Endothelial cell (in vitro differentiated cells): ENCODE results near the gene SLC39A3. TPM values are rescaled to one million over a fixed set of nuclear protein-coding genes. Genes with fewer than 3 reads are reported as not detected.

Source experiments
- DNase-seq: peaks from one replicate; pipeline ENCODE4 v3.0.0; 2021; ENCODE audit warnings: low spot score
- H3K27ac Mint-ChIP-seq: one replicate; pipeline ENCODE4 v1.8.0; 2021; ENCODE audit warnings: mixed read lengths, inconsistent platforms; ENCODE audit not compliant: unreplicated experiment
- H3K27me3 Mint-ChIP-seq: one replicate; pipeline ENCODE4 v1.8.0; 2021; ENCODE audit warnings: mild to moderate bottlenecking, moderate library complexity, mixed read lengths, inconsistent platforms; ENCODE audit not compliant: unreplicated experiment
- H3K36me3 Mint-ChIP-seq: one replicate; pipeline ENCODE4 v1.8.0; 2021; ENCODE audit warnings: mild to moderate bottlenecking, low read depth, mixed read lengths, inconsistent platforms; ENCODE audit not compliant: unreplicated experiment
- H3K4me1 Mint-ChIP-seq: one replicate; pipeline ENCODE4 v1.8.0; 2021; ENCODE audit warnings: mild to moderate bottlenecking, mixed read lengths, inconsistent platforms; ENCODE audit not compliant: unreplicated experiment
- H3K4me3 Mint-ChIP-seq: one replicate; pipeline ENCODE4 v1.8.0; 2021; ENCODE audit warnings: mild to moderate bottlenecking, mixed read lengths, inconsistent platforms; ENCODE audit not compliant: unreplicated experiment
- H3K9me3 Mint-ChIP-seq: one replicate; pipeline ENCODE4 v1.8.0; 2021; ENCODE audit warnings: mixed read lengths, inconsistent platforms; ENCODE audit not compliant: unreplicated experiment
- total RNA-seq: library from RNA; stranded (reverse); fragmentation: NEBNext Ultra II Directional; extraction: Animal tissue kit (Norgen Biotek cat#: 25700); gene quantifications from one replicate; pipeline ENCODE4 v1.2.1, GENCODE V29; 2021; ENCODE audit not compliant: unreplicated experiment
- TF ChIP-seq, protein P1 (sequence below): fragments of 200-600 bp; sonication (generic); IDR thresholded peaks from one replicate; pipeline ENCODE4 v1.5.0; 2021; ENCODE audit warnings: antibody characterized with exemption; ENCODE audit not compliant: unreplicated experiment

The SLC39A3 gene
- total RNA-seq, 1 donor from 2014 or later = 28.7 TPM

DNA sequence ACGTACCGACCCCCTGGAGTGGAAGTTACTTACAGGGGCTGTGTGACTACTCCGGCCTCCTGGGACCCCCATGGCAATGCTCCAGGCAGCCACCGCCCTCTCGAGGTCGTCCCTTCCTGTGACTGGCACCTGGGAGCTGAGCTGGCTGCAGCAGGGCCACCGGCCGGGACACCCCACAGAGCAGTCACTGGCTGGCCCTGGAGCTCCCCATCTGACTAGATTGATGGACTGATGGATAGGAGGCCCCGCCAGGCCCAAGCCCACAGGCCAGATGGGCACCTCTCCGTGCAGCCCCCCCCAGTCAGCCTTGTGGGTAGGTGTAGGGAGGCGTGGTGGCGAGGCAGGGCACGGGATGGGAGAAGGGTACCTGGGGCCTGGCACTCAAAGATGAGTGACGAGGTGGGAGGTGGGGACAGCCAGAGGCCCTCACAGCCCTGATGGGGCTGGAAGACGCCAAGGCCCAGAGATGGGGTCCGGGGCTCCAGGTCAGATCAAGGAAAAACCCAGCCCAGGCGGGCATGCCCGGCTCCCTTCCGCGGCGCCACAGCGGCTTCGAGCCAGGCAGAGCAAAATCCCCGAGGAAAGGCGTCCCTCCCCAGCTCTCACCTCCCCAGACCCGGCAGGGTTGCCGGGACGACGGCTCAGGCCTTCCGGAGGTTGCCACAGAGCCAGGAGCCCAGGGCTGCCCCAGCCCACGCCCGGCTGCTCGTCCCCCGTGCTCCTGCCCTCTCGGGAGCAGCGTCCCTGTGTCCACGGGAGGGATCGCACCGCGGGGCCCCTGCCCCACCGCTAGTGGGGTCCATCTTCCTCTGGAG is 8.4 kb downstream of the SLC39A3 start:
- DNase-seq = no peak
- no peak overlapping the region for H3K27ac Mint-ChIP-seq
- no peak overlapping the region for H3K4me3 Mint-ChIP-seq
- H3K4me1 Mint-ChIP-seq = no peaks in the 10 kb centered on the region
- no peaks in the 10 kb centered on the region for H3K9me3 Mint-ChIP-seq
- H3K27me3 Mint-ChIP-seq = peaks cover 2% of the 10 kb centered on the region
- TF ChIP-seq, protein P1, sequence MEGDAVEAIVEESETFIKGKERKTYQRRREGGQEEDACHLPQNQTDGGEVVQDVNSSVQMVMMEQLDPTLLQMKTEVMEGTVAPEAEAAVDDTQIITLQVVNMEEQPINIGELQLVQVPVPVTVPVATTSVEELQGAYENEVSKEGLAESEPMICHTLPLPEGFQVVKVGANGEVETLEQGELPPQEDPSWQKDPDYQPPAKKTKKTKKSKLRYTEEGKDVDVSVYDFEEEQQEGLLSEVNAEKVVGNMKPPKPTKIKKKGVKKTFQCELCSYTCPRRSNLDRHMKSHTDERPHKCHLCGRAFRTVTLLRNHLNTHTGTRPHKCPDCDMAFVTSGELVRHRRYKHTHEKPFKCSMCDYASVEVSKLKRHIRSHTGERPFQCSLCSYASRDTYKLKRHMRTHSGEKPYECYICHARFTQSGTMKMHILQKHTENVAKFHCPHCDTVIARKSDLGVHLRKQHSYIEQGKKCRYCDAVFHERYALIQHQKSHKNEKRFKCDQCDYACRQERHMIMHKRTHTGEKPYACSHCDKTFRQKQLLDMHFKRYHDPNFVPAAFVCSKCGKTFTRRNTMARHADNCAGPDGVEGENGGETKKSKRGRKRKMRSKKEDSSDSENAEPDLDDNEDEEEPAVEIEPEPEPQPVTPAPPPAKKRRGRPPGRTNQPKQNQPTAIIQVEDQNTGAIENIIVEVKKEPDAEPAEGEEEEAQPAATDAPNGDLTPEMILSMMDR = no peak
- peaks cover 18% of the 10 kb centered on the region for H3K36me3 Mint-ChIP-seq

DNA sequence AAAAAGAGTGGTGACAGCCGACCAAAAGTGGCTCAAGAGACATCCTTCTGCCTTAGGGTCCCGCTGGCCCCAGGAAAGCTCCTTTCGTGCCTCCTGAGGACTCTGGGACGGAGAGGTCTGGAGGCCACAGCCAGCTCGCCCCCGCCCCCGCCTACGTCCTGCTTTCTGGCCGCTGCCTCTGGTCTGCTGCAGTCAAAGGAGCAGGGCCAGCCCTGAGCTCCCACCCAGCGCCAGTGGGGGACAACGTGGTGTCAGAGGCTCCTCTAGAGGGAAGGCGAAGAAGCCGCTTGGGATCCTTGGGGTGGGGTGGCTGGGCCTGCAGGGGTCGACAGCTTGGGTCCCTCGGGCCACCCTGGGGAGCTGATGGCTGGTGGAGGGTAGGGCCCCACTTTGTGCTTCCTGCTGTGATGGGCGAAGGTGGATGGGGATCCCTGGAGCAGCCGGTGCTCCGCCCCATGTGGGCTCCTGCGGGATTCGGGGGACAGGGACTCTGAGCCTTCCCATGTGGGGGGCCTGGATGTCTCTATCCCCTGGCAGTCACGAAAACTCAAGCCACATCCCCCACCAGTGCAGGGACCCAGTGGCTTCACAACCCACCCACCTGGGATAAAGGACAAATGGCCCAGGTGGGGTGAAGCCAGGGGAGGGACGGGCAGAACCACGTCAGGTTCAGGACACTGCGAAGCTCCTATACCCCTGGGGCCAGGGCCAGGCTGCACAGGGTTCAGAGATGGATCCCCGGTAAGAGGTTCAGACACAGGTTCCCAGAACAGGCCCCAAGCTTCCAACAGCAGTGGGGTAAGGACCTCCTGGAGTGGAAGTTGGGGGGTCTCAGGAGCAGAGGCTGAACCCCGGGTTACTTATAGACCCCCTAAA is 9.6 kb downstream of the SLC39A3 start:
- Mint-ChIP-seq H3K9me3 (no peaks in the 10 kb centered on the region), H3K27me3 (peaks cover 6% of the 10 kb centered on the region), H3K36me3 (peaks cover 11% of the 10 kb centered on the region), H3K4me3 (no peak overlapping the region), H3K4me1 (no peaks in the 10 kb centered on the region), H3K27ac (no peak overlapping the region)
- TF ChIP-seq, protein P1 = no peak
- DNase-seq = no peak

DNA sequence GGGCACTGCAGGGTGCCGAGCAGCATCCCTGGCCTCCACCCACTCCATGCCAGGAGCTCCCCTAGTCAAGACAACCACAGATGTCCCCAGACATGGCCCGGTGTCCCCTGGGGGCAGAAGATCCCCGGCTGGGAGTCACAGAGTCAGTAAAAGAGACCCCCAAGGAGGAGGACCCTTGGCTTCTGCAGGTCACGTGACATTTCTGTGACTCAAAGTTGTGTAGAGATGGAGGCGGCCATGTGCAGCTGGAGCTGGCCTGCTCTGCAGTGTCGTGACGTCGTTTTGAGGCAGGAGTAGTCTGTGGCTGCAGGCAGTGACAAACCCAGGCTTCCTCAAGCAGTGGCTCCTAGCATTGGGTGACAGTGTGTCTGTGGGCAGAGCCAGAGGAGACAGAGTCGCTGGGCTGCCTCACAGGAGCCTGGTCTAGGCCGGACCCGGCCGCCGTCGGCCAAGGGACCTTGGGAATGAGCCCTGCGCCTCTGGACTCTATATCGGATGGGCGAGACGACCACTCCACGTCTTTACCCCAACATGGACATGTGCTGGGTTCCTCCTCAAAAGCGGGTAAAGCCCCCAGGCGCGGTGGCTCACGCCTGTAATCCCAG is 10.9 kb downstream of the SLC39A3 start:
- Mint-ChIP-seq H3K27ac (no peak overlapping the region), H3K27me3 (peaks cover 3% of the 10 kb centered on the region), H3K9me3 (no peaks in the 10 kb centered on the region), H3K4me1 (peaks cover 2% of the 10 kb centered on the region), H3K36me3 (peaks cover 4% of the 10 kb centered on the region), H3K4me3 (no peak overlapping the region)
- no peak for DNase-seq
- TF ChIP-seq, protein P1 = no peak

DNA sequence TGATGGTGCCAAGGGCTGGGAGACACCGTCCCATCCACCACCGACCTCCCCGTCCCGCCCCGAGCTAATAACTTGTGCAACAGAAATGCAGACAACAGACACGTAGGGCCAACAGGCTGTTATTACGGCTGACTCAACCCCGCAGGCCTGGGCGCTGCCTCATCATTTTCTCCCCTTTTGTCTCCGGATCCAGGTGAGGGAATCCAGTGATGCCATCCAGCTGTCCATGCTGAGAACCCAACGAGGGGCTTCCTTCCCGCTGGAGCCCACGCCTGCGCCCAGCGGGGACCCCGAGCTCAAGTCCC is 12.2 kb downstream of the SLC39A3 start:
- no peak overlapping the region for H3K27ac Mint-ChIP-seq
- DNase-seq = no peak
- peaks cover 4% of the 10 kb centered on the region for H3K36me3 Mint-ChIP-seq
- H3K4me3 Mint-ChIP-seq = no peak overlapping the region
- peaks cover 3% of the 10 kb centered on the region for H3K27me3 Mint-ChIP-seq
- H3K9me3 Mint-ChIP-seq = no peaks in the 10 kb centered on the region
- H3K4me1 Mint-ChIP-seq = peaks cover 2% of the 10 kb centered on the region
- TF ChIP-seq, protein P1 = no peak
